Measurements from ENCODE around the gene ACAD10. TPM values are rescaled to one million over a fixed set of nuclear protein-coding genes. Genes with fewer than 3 reads are reported as not detected.
"Not testable (repeated sequence)": the region's sequence is repeated elsewhere in the genome, so short reads cannot be mapped to it uniquely, and the experiment has no call there.

ACAD10 gene
- total RNA-seq, 1 donor from 2014 or later = 1.9 TPM

- peak; percentile 16 for DNase-seq (ENCODE audit: low spot score)
These were observed 787 bp downstream of the ACAD10 start for GRCh38 chr12:111686574-111687105.

- no peak for DNase-seq (ENCODE audit: low spot score)
These were observed 1.4 kb downstream of the ACAD10 start for GRCh38 chr12:111687255-111687654.

- DNase-seq (ENCODE audit: low spot score) = no peak
These were observed 2.1 kb downstream of the ACAD10 start for GRCh38 chr12:111687952-111688351.

GRCh38 chr12:111691262-111691661 is 5.4 kb downstream of the ACAD10 start:
- DNase-seq (ENCODE audit: low spot score) = no peak

GRCh38 chr12:111692575-111693210 is 6.8 kb downstream of the ACAD10 start:
- DNase-seq (ENCODE audit: low spot score) = no peak

GRCh38 chr12:111693818-111694217 is 8.0 kb downstream of the ACAD10 start:
- no peak for DNase-seq (ENCODE audit: low spot score)

- no peak for DNase-seq (ENCODE audit: low spot score)
These were observed 14.1 kb downstream of the ACAD10 start for GRCh38 chr12:111699962-111700361.

- no peak for DNase-seq (ENCODE audit: low spot score)
These were observed 19.8 kb downstream of the ACAD10 start for GRCh38 chr12:111705672-111706071.

- no peak for DNase-seq (ENCODE audit: low spot score)
These were observed 20.3 kb downstream of the ACAD10 start for GRCh38 chr12:111706145-111706544.

- DNase-seq (ENCODE audit: low spot score) = no peak
These were observed 29.4 kb downstream of the ACAD10 start for GRCh38 chr12:111715279-111715678.

- not testable (repeated sequence) for DNase-seq (ENCODE audit: low spot score)
These were observed 33.5 kb downstream of the ACAD10 start for GRCh38 chr12:111719316-111719715.

- no peak for DNase-seq (ENCODE audit: low spot score)
These were observed 34.6 kb downstream of the ACAD10 start for GRCh38 chr12:111720457-111720856.

GRCh38 chr12:111723646-111724360 is 38.0 kb downstream of the ACAD10 start:
- DNase-seq (ENCODE audit: low spot score) = not testable (repeated sequence)

GRCh38 chr12:111728795-111729194 is 42.9 kb downstream of the ACAD10 start:
- no peak for DNase-seq (ENCODE audit: low spot score)

GRCh38 chr12:111730420-111730819 is 44.6 kb downstream of the ACAD10 start:
- no peak for DNase-seq (ENCODE audit: low spot score)

GRCh38 chr12:111732786-111733185 is 46.9 kb downstream of the ACAD10 start:
- no peak for DNase-seq (ENCODE audit: low spot score)

- no peak for DNase-seq (ENCODE audit: low spot score)
These were observed 47.6 kb downstream of the ACAD10 start for GRCh38 chr12:111733340-111733915.

- not testable (repeated sequence) for DNase-seq (ENCODE audit: low spot score)
These were observed 53.7 kb downstream of the ACAD10 start for GRCh38 chr12:111739524-111739923.

- peak; percentile 59 for DNase-seq (ENCODE audit: low spot score)
These were observed 55.5 kb downstream of the ACAD10 start for GRCh38 chr12:111741235-111741812.

- DNase-seq (ENCODE audit: low spot score) = no peak
These were observed 59.4 kb downstream of the ACAD10 start for GRCh38 chr12:111745211-111745610.

- DNase-seq (ENCODE audit: low spot score) = no peak
These were observed 61.5 kb downstream of the ACAD10 start for GRCh38 chr12:111747333-111747732.

GRCh38 chr12:111748151-111748672 is 62.4 kb downstream of the ACAD10 start:
- no peak for DNase-seq (ENCODE audit: low spot score)
